Esophagus squamous epithelium (tissue), 5 donors: Measurements from ENCODE around the gene CLIC4. TPM values are rescaled to one million over a fixed set of nuclear protein-coding genes. Genes with fewer than 3 reads are reported as not detected.
"Not testable (repeated sequence)": the region's sequence is repeated elsewhere in the genome, so short reads cannot be mapped to it uniquely, and the experiment has no call there.

ENCODE experiments used
- DNase-seq: peaks from one replicate; lab custom pipeline; 2025; lab: John Stamatoyannopoulos, UW
- H3K27ac ChIP-seq, 4 donors: fragments of 200-600 bp; sonication (generic); one replicate each; pipeline ENCODE4 v1.5.1; 2016 to 2019; ENCODE audit warnings: mild to moderate bottlenecking in 1 of 4
- H3K27me3 ChIP-seq, 4 donors: fragments of 200-600 bp; sonication (generic); 1 replicate in 3 of 4; 2 replicates in 1 of 4; pipeline versions ENCODE4 v1.5.1 to v1.6.0; 2017 to 2021; ENCODE audit warnings: antibody characterized with exemption in 1 of 4
- H3K36me3 ChIP-seq, 3 donors: fragments of 200-600 bp; sonication (generic); one replicate each; pipeline ENCODE4 v1.5.1; 2016 to 2019
- H3K4me1 ChIP-seq, 3 donors: fragments of 200-600 bp; sonication (generic); one replicate each; pipeline ENCODE4 v1.5.1; 2017 to 2019
- H3K4me3 ChIP-seq, 4 donors: fragments of 200-600 bp; sonication (generic); 1 replicate in 3 of 4; 2 replicates in 1 of 4; pipeline ENCODE4 v1.5.1; 2016 to 2019; ENCODE audit warnings: mild to moderate bottlenecking in 2 of 4, moderate library complexity in 1 of 4
- H3K9me3 ChIP-seq, 3 donors: fragments of 200-600 bp; sonication (generic); one replicate each; pipeline ENCODE4 v1.5.1; 2016 to 2019
- POLR2A ChIP-seq, 4 donors: fragments of 450-650 bp; IDR thresholded peaks; one replicate each; pipeline ENCODE4 v1.6.1; 2017; ENCODE audit warnings: antibody characterized with exemption in 4 of 4, mild to moderate bottlenecking in 4 of 4, moderate library complexity in 3 of 4
- WGBS, 2 donors: methylation state at CpG; one replicate each; pipeline ENCODE4 v1.1.5; 2018; 5-methylcytosine and 5-hydroxymethylcytosine counted together
- intact Hi-C: fragments of 100-400 bp; cut with DNase I; formaldehyde crosslinking; loops from one replicate; pipeline ENCODE4 v1.15.0; 2022
- total RNA-seq, 4 donors: library from RNA; depleted of rRNA; stranded (reverse); fragments of >200 nt; gene quantifications; one replicate each; pipeline ENCODE4 v1.1.0, GENCODE V29; 2016
- TF ChIP-seq, protein P1 (sequence below), 6 experiments: fragments of 450-650 bp in 4 of 6; fragments of 200-600 bp in 2 of 6; sonication (generic) in 2 of 6; IDR thresholded peaks; one replicate each; pipeline ENCODE4 v1.5.1; 2016 to 2019; ENCODE audit warnings: antibody characterized with exemption in 6 of 6, mild to moderate bottlenecking in 4 of 6, moderate library complexity in 4 of 6
- donor health status: DM: yes; HTN: yes; CAD: no.

Gene CLIC4
- total RNA-seq, 4 donors from 2014 or later, result 22.3 to 204 (median 69.0) TPM

DNA sequence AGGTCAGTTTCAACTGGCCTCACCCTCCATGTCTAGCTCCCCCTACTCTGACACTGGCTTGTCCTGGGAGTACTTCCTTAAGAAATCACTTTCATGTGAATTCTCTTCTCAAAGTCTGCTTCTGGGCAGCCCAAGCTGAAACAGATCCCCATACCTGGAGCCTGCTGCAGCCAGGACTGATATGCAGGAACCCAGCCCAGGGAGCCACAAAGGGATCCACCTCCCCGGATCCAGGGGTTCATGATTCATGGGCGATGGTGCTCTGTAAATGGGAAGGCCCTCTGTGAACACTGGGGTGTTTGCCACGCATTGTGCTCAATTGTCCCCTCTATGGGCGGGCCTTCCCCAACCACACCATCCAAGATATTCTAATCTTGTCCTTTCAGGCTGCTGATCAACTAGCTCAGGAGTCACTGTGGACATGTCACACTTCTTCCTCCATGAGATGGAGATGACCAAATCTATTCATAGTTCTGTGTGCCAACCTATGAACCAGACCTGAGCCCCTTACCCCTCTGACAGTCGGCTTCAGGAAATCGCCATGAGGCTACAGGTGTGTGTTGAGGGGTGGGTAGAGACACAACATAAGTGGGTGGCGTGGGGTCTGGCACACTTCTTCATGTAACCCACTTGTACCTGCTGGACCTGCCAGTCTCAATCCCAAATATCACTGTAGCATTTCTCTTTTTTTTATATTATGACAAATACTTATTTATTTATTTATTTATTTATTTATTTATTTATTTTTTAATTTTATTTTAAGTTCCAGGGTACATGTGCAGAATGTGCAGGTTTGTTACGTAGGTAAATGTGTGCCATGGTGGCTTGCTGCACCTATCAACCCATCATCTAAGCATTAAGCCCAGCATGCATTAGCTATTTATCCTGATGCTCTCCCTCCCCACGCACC lies 143.1 kb downstream of the CLIC4 start:
- Histone ChIP-seq H3K4me3 (no peak overlapping the region), H3K27ac (no peak overlapping the region), H3K4me1 (no peaks in the 10 kb centered on the region), H3K27me3 (peaks cover 0 to 20% (median 0%) of the 10 kb centered on the region in 4 donors), H3K36me3 (no peaks in the 10 kb centered on the region), H3K9me3 (peaks cover 0 to 10% (median 7%) of the 10 kb centered on the region in 3 donors)
- intact Hi-C loops, result no loop called here
- DNase-seq, result no peak
- TF ChIP-seq, protein P1, sequence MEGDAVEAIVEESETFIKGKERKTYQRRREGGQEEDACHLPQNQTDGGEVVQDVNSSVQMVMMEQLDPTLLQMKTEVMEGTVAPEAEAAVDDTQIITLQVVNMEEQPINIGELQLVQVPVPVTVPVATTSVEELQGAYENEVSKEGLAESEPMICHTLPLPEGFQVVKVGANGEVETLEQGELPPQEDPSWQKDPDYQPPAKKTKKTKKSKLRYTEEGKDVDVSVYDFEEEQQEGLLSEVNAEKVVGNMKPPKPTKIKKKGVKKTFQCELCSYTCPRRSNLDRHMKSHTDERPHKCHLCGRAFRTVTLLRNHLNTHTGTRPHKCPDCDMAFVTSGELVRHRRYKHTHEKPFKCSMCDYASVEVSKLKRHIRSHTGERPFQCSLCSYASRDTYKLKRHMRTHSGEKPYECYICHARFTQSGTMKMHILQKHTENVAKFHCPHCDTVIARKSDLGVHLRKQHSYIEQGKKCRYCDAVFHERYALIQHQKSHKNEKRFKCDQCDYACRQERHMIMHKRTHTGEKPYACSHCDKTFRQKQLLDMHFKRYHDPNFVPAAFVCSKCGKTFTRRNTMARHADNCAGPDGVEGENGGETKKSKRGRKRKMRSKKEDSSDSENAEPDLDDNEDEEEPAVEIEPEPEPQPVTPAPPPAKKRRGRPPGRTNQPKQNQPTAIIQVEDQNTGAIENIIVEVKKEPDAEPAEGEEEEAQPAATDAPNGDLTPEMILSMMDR (IDR thresholded peaks at IDR 0.05), result no peak
- no peak for TF ChIP-seq POLR2A (IDR thresholded peaks at IDR 0.05)
- 88 to 89% methylated on average over 9 of the region's 9 CpGs for WGBS, 2 donors

DNA sequence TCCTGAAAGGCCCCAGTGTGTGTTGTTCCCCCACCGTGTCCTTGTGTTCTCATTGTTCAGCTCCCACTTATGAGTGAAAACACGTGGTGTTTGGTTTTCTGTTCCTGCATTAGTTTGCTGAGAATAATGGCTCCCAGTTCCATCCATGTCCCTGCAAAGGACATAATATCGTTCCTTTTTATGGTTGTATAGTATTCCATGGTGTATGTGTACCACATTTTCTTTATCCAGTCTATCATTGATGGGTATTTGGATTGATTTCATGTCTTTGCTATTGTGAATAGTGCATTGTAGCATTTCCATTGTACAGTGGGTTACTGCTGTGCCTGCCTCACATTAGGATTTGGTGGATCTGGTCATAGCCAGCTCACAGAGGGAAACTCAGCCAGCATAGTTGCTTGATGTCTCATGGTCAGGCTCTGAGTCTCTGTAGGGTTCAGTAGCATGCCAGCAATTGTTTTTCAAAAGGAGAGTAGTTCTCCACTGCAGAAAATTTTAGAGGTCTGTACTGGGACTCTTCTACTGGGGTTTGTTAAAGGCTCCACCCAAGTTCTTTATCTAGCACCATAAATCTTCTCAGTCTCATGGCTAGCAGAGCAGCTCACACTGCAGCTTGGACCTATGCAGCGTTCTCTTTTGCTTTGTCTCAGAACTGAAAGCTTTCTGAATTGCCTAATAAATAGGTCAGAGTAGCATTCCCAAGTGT lies 143.9 kb downstream of the CLIC4 start:
- no peak for DNase-seq
- Histone ChIP-seq H3K36me3 (no peaks in the 10 kb centered on the region), H3K27ac (no peak overlapping the region), H3K9me3 (peaks cover 0 to 10% (median 7%) of the 10 kb centered on the region in 3 donors), H3K4me3 (no peak overlapping the region), H3K4me1 (no peaks in the 10 kb centered on the region), H3K27me3 (peaks cover 0 to 18% (median 0%) of the 10 kb centered on the region in 4 donors)
- TF ChIP-seq, protein P1 (IDR thresholded peaks at IDR 0.05), result no peak
- no peak for TF ChIP-seq POLR2A (IDR thresholded peaks at IDR 0.05)
- WGBS, 2 donors, result 70 to 82% methylated on average over 4 of the region's 4 CpGs
- intact Hi-C loops, result no loop called here

DNA sequence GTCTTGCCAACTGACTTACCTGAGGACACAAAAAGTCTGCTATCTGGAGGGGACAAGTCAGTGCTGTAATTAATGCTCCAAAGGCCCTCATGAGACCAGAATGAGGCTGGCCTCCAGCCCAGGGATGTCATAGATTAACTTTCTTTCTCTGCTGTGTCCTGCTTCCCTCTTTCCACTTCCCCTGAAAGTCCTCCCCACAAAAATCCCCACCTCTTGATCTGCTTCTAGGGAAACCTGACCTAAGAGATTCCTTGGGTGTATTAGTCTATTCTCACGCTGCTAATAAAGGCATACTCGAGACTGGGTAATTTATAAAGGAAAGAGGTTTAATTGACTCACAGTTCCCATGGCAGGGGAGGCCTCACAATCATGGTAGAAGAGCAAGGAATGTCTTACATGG lies 145.6 kb downstream of the CLIC4 start:
- DNase-seq, result no peak
- Histone ChIP-seq H3K36me3 (no peaks in the 10 kb centered on the region), H3K4me3 (no peak overlapping the region), H3K4me1 (no peaks in the 10 kb centered on the region), H3K27me3 (peaks cover 0 to 18% (median 0%) of the 10 kb centered on the region in 4 donors), H3K27ac (no peak overlapping the region), H3K9me3 (peaks cover 0 to 10% (median 7%) of the 10 kb centered on the region in 3 donors)
- intact Hi-C loops, result no loop called here
- 88 to 94% methylated on average over 2 of the region's 2 CpGs for WGBS, 2 donors
- TF ChIP-seq, protein P1 (IDR thresholded peaks at IDR 0.05), result no peak
- TF ChIP-seq POLR2A (IDR thresholded peaks at IDR 0.05), result no peak

DNA sequence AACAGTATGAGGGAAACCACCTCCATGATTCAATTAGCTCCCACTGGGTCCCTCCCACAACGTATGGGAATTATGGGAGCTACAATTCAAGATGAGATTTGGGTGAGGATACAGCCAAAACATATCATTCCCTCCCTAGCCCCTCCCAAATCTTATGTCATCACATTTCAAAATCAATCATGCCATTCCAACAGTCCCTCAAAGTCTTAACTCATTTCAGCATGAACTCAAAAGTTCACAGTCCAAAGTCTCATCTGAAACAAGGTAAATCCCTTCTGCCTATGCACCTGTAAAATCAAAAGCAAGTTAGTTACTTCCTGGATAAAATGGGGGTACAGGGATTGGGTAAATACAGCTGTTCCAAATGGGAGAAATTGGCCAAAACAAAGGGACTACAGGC lies 146.1 kb downstream of the CLIC4 start:
- H3K27ac ChIP-seq, H3K4me3 ChIP-seq, H3K4me1 ChIP-seq, H3K36me3 ChIP-seq, DNase-seq, intact Hi-C loops: not testable (repeated sequence)
- H3K9me3 ChIP-seq, result peaks cover 0 to 10% (median 7%) of the 10 kb centered on the region in 3 donors
- H3K27me3 ChIP-seq, result peaks cover 0 to 17% (median 0%) of the 10 kb centered on the region in 4 donors
- WGBS, 2 donors, result 42 to 54% methylated on average over 1 of the region's 1 CpG

DNA sequence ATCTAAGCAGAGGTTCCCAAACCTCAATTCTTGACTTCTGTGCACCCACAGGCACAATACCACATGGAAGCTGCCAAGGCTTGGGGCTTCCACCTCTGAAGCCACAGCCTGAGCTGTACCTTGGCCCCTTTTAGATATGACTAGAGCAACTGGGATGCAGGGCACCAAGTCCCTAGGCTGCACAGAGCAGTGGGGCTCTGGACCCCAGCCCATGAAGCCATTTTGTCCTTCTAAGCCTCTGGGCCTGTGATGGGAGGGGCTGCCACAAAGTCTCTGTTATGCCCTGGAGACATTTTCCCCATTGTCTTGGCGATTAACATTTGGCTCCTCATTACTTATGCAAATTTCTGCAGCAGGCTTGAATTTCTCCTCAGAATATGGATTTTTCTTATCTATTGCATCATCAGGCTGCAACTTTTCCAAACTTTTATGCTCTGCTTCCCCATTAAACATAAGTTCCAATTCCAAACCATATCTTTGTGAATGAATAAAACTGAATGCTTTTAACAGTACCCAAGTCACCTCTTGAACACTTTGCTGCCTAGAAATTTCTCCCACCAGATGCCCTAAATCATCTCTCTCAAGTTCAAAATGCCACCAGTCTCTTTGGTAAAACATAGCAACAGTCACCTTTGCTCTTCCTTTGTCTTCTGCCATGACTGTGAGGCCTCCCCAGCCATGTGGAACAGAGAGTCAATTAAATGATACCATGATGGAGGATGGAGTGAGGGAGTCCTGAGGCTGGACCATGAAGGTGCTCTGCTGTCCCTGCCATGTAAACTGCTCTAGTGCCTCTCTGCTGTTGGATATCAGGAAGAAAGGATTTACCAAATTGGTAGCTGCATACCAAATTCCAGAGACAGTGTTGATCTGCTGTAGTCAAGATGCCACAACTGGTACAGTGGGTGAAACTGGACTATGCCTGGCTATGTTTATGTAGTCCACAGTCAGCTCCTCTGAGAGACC lies 147.2 kb downstream of the CLIC4 start:
- H3K36me3 ChIP-seq, result no peaks in the 10 kb centered on the region
- intact Hi-C loops, result no loop called here
- H3K27ac ChIP-seq, result no peak overlapping the region
- H3K27me3 ChIP-seq, result peaks cover 0 to 11% (median 0%) of the 10 kb centered on the region in 4 donors
- TF ChIP-seq, protein P1 (IDR thresholded peaks at IDR 0.05), result no peak
- TF ChIP-seq POLR2A (IDR thresholded peaks at IDR 0.05), result no peak
- H3K4me1 ChIP-seq, result no peaks in the 10 kb centered on the region
- H3K9me3 ChIP-seq, result peaks cover 0 to 10% (median 7%) of the 10 kb centered on the region in 3 donors
- no peak overlapping the region for H3K4me3 ChIP-seq
- 67 to 79% methylated on average over 1 of the region's 1 CpG for WGBS, 2 donors
- no peak for DNase-seq
